Thyroid gland (tissue), 4 donors: ENCODE measurements around the gene ALG5. TPM values are rescaled to one million over a fixed set of nuclear protein-coding genes. Genes with fewer than 3 reads are reported as not detected.
A peak's percentile ranks its signal among the peaks of the same experiment; 100 is the strongest.

Experiments
- DNase-seq, 2 donors: peaks; one replicate each; pipeline ENCODE4 v3.0.0-alpha.2; 2019
- H3K27ac ChIP-seq, 3 donors: fragments of 200-600 bp; sonication (generic); 1 replicate in 2 of 3; 2 replicates in 1 of 3; pipeline ENCODE4 v1.5.1; 2016 to 2019; ENCODE audit warnings: mild to moderate bottlenecking in 1 of 3, moderate library complexity in 1 of 3
- H3K27me3 ChIP-seq: fragments of 200-600 bp; sonication (generic); one replicate; pipeline ENCODE4 v1.5.1; 2019
- H3K36me3 ChIP-seq, 2 donors: fragments of 200-600 bp; sonication (generic); one replicate each; pipeline ENCODE4 v1.5.1; 2016 to 2019
- H3K4me1 ChIP-seq, 2 donors: fragments of 200-600 bp; sonication (generic); one replicate each; pipeline ENCODE4 v1.5.1; 2017 to 2019
- H3K4me3 ChIP-seq, 3 donors: fragments of 200-600 bp; sonication (generic); replicated peaks in 1 of 3; 1 replicate in 2 of 3; 2 replicates in 1 of 3; pipeline ENCODE4 v1.5.1; 2016; ENCODE audit warnings: mild to moderate bottlenecking in 1 of 3
- H3K9me3 ChIP-seq: fragments of 200-600 bp; sonication (generic); one replicate; pipeline ENCODE4 v1.5.1; 2017
- POLR2A ChIP-seq, 2 donors: fragments of 450-650 bp; IDR thresholded peaks; one replicate each; pipeline ENCODE4 v1.6.1; 2017; ENCODE audit warnings: antibody characterized with exemption in 2 of 2, mild to moderate bottlenecking in 2 of 2, moderate library complexity in 1 of 2
- WGBS, 2 donors: methylation state at CpG; one replicate each; pipeline ENCODE4 v1.1.5; 2017; 5-methylcytosine and 5-hydroxymethylcytosine counted together
- intact Hi-C: fragments of 100-400 bp; cut with DNase I; formaldehyde crosslinking; loops from one replicate; pipeline ENCODE4 v1.15.1; 2023
- total RNA-seq, 4 donors: library from RNA; depleted of rRNA; stranded (reverse); fragments of >200 nt; gene quantifications; one replicate each; pipeline ENCODE4 v1.2.3, GENCODE V29; 2016
- TF ChIP-seq, protein P1 (sequence below), 6 experiments: fragments of 200-600 bp in 3 of 6; fragments of 450-650 bp in 3 of 6; sonication (generic) in 3 of 6; IDR thresholded peaks; one replicate each; pipeline ENCODE4 v1.5.1; 2016 to 2019; ENCODE audit warnings: antibody characterized with exemption in 6 of 6, mild to moderate bottlenecking in 2 of 6, inconsistent platforms in 1 of 6, moderate library complexity in 1 of 6

ALG5 gene, protein sequence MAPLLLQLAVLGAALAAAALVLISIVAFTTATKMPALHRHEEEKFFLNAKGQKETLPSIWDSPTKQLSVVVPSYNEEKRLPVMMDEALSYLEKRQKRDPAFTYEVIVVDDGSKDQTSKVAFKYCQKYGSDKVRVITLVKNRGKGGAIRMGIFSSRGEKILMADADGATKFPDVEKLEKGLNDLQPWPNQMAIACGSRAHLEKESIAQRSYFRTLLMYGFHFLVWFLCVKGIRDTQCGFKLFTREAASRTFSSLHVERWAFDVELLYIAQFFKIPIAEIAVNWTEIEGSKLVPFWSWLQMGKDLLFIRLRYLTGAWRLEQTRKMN
- total RNA-seq = 10 to 100 TPM; 41.4 to 74.1 (median 70.0) TPM

GRCh38 chr13:36999054-36999714 lies at the start of gene ALG5:
Gene ALG5, minus strand, starts transcription at chr13:36999340. Its CDS starts 40 bp downstream, at chr13:36999300.
- TF ChIP-seq, protein P1, sequence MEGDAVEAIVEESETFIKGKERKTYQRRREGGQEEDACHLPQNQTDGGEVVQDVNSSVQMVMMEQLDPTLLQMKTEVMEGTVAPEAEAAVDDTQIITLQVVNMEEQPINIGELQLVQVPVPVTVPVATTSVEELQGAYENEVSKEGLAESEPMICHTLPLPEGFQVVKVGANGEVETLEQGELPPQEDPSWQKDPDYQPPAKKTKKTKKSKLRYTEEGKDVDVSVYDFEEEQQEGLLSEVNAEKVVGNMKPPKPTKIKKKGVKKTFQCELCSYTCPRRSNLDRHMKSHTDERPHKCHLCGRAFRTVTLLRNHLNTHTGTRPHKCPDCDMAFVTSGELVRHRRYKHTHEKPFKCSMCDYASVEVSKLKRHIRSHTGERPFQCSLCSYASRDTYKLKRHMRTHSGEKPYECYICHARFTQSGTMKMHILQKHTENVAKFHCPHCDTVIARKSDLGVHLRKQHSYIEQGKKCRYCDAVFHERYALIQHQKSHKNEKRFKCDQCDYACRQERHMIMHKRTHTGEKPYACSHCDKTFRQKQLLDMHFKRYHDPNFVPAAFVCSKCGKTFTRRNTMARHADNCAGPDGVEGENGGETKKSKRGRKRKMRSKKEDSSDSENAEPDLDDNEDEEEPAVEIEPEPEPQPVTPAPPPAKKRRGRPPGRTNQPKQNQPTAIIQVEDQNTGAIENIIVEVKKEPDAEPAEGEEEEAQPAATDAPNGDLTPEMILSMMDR (IDR thresholded peaks at IDR 0.05) = peak; percentile 35 to 97 (median 96)
- peak in 1 of 2 donors; percentile 85 for TF ChIP-seq POLR2A (IDR thresholded peaks at IDR 0.05)
- Histone ChIP-seq H3K4me3 (peak within 1 kb of the TSS; percentile 43 to 91 (median 80)), H3K27me3 (no peaks in the 10 kb centered on the region), H3K36me3 (peaks cover under 1 to 6% of the 10 kb centered on the region in 2 donors), H3K4me1 (peaks cover 0 to 4% of the 10 kb centered on the region in 2 donors), H3K27ac (peak within 1 kb of the TSS; percentile 97 to 100 (median 99)), H3K9me3 (no peaks in the 10 kb centered on the region)
- peak; percentile 86 to 90 for DNase-seq
- intact Hi-C loops = no loop called here
- WGBS, 2 donors = 0% methylated on average over 25 to 46 of the region's 52 CpGs

DNA sequence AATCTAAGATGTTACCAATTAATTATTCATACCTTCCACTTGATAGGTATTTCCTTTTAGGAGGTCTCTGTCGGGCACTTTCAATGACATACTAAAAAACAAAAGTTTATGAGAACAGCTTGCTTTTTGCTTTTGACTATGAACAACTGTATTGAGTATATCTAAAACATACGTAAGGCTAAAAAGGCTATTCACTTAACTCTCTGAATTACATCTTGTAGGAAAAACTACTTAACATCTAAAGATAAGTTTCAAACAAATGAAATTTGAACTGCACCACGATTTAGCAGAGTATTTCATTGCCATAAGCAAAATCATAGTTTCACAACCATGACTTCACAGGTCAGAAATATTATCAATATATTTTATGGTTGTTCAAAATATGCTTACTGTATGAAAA lies 48.7 kb upstream of the ALG5 start:
- Histone ChIP-seq H3K27ac (no peak overlapping the region), H3K36me3 (peaks cover 25 to 28% of the 10 kb centered on the region in 2 donors), H3K27me3 (no peaks in the 10 kb centered on the region), H3K4me3 (no peak overlapping the region), H3K9me3 (no peaks in the 10 kb centered on the region), H3K4me1 (no peaks in the 10 kb centered on the region)
- TF ChIP-seq POLR2A (IDR thresholded peaks at IDR 0.05) = no peak
- TF ChIP-seq, protein P1 (IDR thresholded peaks at IDR 0.05) = no peak
- DNase-seq = no peak
- intact Hi-C loops = no loop called here
- 88 to 93% methylated on average over 3 of the region's 3 CpGs for WGBS, 2 donors

- no peaks in the 10 kb centered on the region for H3K9me3 ChIP-seq
- no peaks in the 10 kb centered on the region for H3K4me1 ChIP-seq
- no peak overlapping the region for H3K27ac ChIP-seq
- no peaks in the 10 kb centered on the region for H3K27me3 ChIP-seq
- 93% methylated on average over 2 of the region's 2 CpGs for WGBS, 2 donors
- peaks cover 33 to 36% of the 10 kb centered on the region in 2 donors for H3K36me3 ChIP-seq
- intact Hi-C loops = no loop called here
- TF ChIP-seq, protein P1 (IDR thresholded peaks at IDR 0.05) = no peak
- no peak for TF ChIP-seq POLR2A (IDR thresholded peaks at IDR 0.05)
- H3K4me3 ChIP-seq = no peak overlapping the region
- no peak for DNase-seq
Observed at GRCh38 chr13:37047032-37047431, 47.9 kb upstream of the ALG5 start.

DNA sequence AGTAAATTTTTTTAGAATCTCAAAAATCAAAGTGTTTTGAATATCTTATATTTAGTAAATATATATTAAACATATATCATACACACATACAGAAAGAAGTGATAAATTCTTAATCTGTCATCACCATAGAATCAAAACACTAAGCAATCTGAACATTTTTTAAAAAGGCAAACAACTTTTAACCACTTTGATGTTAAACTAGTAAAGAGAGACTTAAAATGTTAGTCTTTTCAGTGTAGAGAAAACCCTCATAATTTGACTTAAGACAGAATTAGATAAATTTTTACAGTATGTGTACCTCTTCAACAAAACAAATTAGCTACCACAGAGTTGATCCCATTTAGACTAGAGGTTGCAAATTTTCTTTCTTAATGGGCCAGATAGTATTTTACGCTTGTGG lies 46.9 kb upstream of the ALG5 start:
- 93 to 100% methylated on average over 1 of the region's 1 CpG for WGBS, 2 donors
- H3K36me3 ChIP-seq = peaks cover 40 to 46% of the 10 kb centered on the region in 2 donors

GRCh38 chr13:37040789-37041188 lies 41.6 kb upstream of the ALG5 start:
- H3K27me3 ChIP-seq = no peaks in the 10 kb centered on the region
- H3K27ac ChIP-seq = no peak overlapping the region
- H3K9me3 ChIP-seq = no peaks in the 10 kb centered on the region
- H3K4me1 ChIP-seq = no peaks in the 10 kb centered on the region
- TF ChIP-seq POLR2A (IDR thresholded peaks at IDR 0.05) = no peak
- TF ChIP-seq, protein P1 (IDR thresholded peaks at IDR 0.05) = no peak
- H3K4me3 ChIP-seq = no peak overlapping the region
- intact Hi-C loops = no loop called here
- DNase-seq = no peak
- peaks cover 43 to 69% of the 10 kb centered on the region in 2 donors for H3K36me3 ChIP-seq

More for the DNA sequence above, 46.9 kb upstream of the ALG5 start:
- intact Hi-C loops = no loop called here
- no peak overlapping the region for H3K4me3 ChIP-seq
- no peaks in the 10 kb centered on the region for H3K27me3 ChIP-seq
- no peak for TF ChIP-seq POLR2A (IDR thresholded peaks at IDR 0.05)
- H3K9me3 ChIP-seq = no peaks in the 10 kb centered on the region
- no peak overlapping the region for H3K27ac ChIP-seq
- DNase-seq = no peak
- H3K4me1 ChIP-seq = no peaks in the 10 kb centered on the region
